ENCODE data around the gene CNTNAP5. TPM values are rescaled to one million over a fixed set of nuclear protein-coding genes. Genes with fewer than 3 reads are reported as not detected.

The CNTNAP5 gene
- total RNA-seq, 1 experiment from 2014 or later = 0.48 TPM

- no peak overlapping the region for H4K91ac ChIP-seq (ENCODE audit: insufficient read length, low read depth, low read length)
- H3K9me3 Mint-ChIP-seq = no peaks in the 10 kb centered on the region
- H3K4me1 ChIP-seq (ENCODE audit: insufficient read depth, low read length) = no peaks in the 10 kb centered on the region
- no peak overlapping the region for H4K8ac ChIP-seq (replicated peaks; ENCODE audit: insufficient read length, low read depth, low read length)
- H3K27me3 ChIP-seq (ENCODE audit: insufficient read depth, low read length) = no peaks in the 10 kb centered on the region
- no peak overlapping the region for H3K14ac ChIP-seq (ENCODE audit: insufficient read depth, low read length)
- H3K56ac ChIP-seq (ENCODE audit: insufficient read length, low read depth, low read length) = no peak overlapping the region
- H2BK15ac ChIP-seq (ENCODE audit: low read depth, low read length) = no peak overlapping the region
- no peaks in the 10 kb centered on the region for H4K20me1 ChIP-seq (ENCODE audit: control insufficient read depth, insufficient read depth, insufficient read length)
- no CpG with 5 or more reads among the region's 1 CpG for WGBS (ENCODE audit: extremely low coverage, insufficient read length, low lambda C conversion rate)
- H3K23me2 ChIP-seq (ENCODE audit: insufficient read length, low read depth, low read length, poor library complexity, severe bottlenecking) = no peaks in the 10 kb centered on the region
- H3K27me3 Mint-ChIP-seq (ENCODE audit: low read depth) = no peaks in the 10 kb centered on the region
- H3K79me1 ChIP-seq (ENCODE audit: insufficient read depth, low read depth, low read length, poor library complexity, severe bottlenecking) = no peaks in the 10 kb centered on the region
- H4K5ac ChIP-seq (ENCODE audit: insufficient read length, low read depth, low read length) = no peak overlapping the region
- H2AK5ac ChIP-seq (ENCODE audit: insufficient read length, low read length) = no peak overlapping the region
- H2AFZ ChIP-seq (ENCODE audit: low read length) = no peak overlapping the region
- H3K18ac ChIP-seq (ENCODE audit: insufficient read length, low read depth, low read length) = no peak overlapping the region
- H3K79me2 ChIP-seq (ENCODE audit: insufficient read depth, low read length) = no peaks in the 10 kb centered on the region
- H3K4ac ChIP-seq (ENCODE audit: low read depth, low read length) = no peak overlapping the region
- peaks cover 9 to 10% of the 10 kb centered on the region in 2 experiments for H3K4me1 Mint-ChIP-seq
- H2BK5ac ChIP-seq (ENCODE audit: insufficient read length, low read length) = no peak overlapping the region
- H2BK12ac ChIP-seq (ENCODE audit: insufficient read length, low read depth, low read length) = no peak overlapping the region
- no peak overlapping the region for H3T11ph ChIP-seq (ENCODE audit: low read length)
- no peak overlapping the region for H2BK120ac ChIP-seq (ENCODE audit: low read depth, low read length, poor library complexity, severe bottlenecking)
- no peak overlapping the region for H2BK20ac ChIP-seq (ENCODE audit: low read depth, low read length, poor library complexity, severe bottlenecking)
- no peak overlapping the region for H3K4me3 Mint-ChIP-seq
- no peaks in the 10 kb centered on the region; a peak in 2 of 7 replicates for H3K36me3 Mint-ChIP-seq (ENCODE audit: insufficient read depth in 1 of 3, low read depth in 3 of 3)
- no peak overlapping the region for H3K27ac Mint-ChIP-seq
- H3K9ac ChIP-seq (ENCODE audit: extremely low read depth, insufficient read length, low read length) = no peak overlapping the region
- no peaks in the 10 kb centered on the region for H3K9me3 ChIP-seq (ENCODE audit: control insufficient read depth, low read depth, low read length)
- no peak for DNase-seq
- H3K27ac ChIP-seq (ENCODE audit: insufficient read length, low read depth, low read length) = no peak overlapping the region
- no peak for TF ChIP-seq CTCF (conservative IDR thresholded peaks at IDR 0.05)
- no peak overlapping the region for H3K4me2 ChIP-seq (ENCODE audit: insufficient read depth, insufficient read length, low read length)
- H3K23ac ChIP-seq (ENCODE audit: insufficient read length, low read depth, low read length) = no peak overlapping the region
These were observed 9.9 kb downstream of the CNTNAP5 start for GRCh38 chr2:124035001-124035400.
